HG03066 (cell line): ENCODE measurements around the gene MTM1.

Experiments used
- ATAC-seq: cut with Tn5 transposase; IDR thresholded peaks from one replicate; pipeline ENCODE4 v1.9.1; 2021; ENCODE audit warnings: low read depth; ENCODE audit not compliant: unreplicated experiment

The MTM1 gene

GRCh38 chrX:150548251-150548650, 20.2 kb upstream of the MTM1 start:
- ATAC-seq, result no peak

GRCh38 chrX:150548684-150549083, 19.7 kb upstream of the MTM1 start:
- no peak for ATAC-seq

GRCh38 chrX:150551963-150552362, 16.5 kb upstream of the MTM1 start:
- ATAC-seq, result no peak

- ATAC-seq, result no peak
Measured at GRCh38 chrX:150558424-150558823, 10.0 kb upstream of the MTM1 start.

GRCh38 chrX:150564838-150565237, 3.6 kb upstream of the MTM1 start:
- no peak for ATAC-seq

- ATAC-seq, result no peak
Measured at GRCh38 chrX:150565551-150565950, 2.9 kb upstream of the MTM1 start.

- no peak for ATAC-seq
Measured at GRCh38 chrX:150566734-150567182, 1.7 kb upstream of the MTM1 start.

- no peak for ATAC-seq
Measured at GRCh38 chrX:150567645-150568319, 639 bp upstream of the MTM1 start.

GRCh38 chrX:150569155-150569477, 695 bp downstream of the MTM1 start:
- peak; percentile 17 for ATAC-seq

GRCh38 chrX:150570512-150570911, 2.1 kb downstream of the MTM1 start:
- no peak for ATAC-seq

GRCh38 chrX:150572206-150572605, 3.8 kb downstream of the MTM1 start:
- no peak for ATAC-seq

GRCh38 chrX:150573106-150573505, 4.7 kb downstream of the MTM1 start:
- no peak for ATAC-seq

- ATAC-seq, result peak; percentile 55
Measured at GRCh38 chrX:150573702-150574101, 5.3 kb downstream of the MTM1 start.

GRCh38 chrX:150574559-150575418, 6.4 kb downstream of the MTM1 start:
- peak; percentile 56 for ATAC-seq

GRCh38 chrX:150575419-150575814, 7.0 kb downstream of the MTM1 start:
- ATAC-seq, result no peak

GRCh38 chrX:150577174-150577573, 8.8 kb downstream of the MTM1 start:
- no peak for ATAC-seq

GRCh38 chrX:150581093-150581775, 12.8 kb downstream of the MTM1 start:
- ATAC-seq, result no peak

GRCh38 chrX:150582338-150582948, 14.0 kb downstream of the MTM1 start:
- no peak for ATAC-seq

- ATAC-seq, result no peak
Measured at GRCh38 chrX:150587585-150588503, 19.4 kb downstream of the MTM1 start.

- ATAC-seq, result no peak
Measured at GRCh38 chrX:150594584-150594983, 26.2 kb downstream of the MTM1 start.
